ENCODE results near the gene LY6G5B.
A peak's percentile ranks its signal among the peaks of the same experiment; 100 is the strongest.
"Not testable (repeated sequence)": the region's sequence is repeated elsewhere in the genome, so short reads cannot be mapped to it uniquely, and the experiment has no call there.

The LY6G5B gene

GRCh38 chr6:31701666-31702404, 32.1 kb downstream of the LY6G5B start:
- H3K4me2 ChIP-seq: peak overlapping the region; percentile 91
- H3K4me3 ChIP-seq: peak overlapping the region; percentile 83
- no peak for TF ChIP-seq Cebpa-rat (IDR thresholded peaks at IDR 0.05)
- H3K4me1 ChIP-seq: peaks cover 36% of the 10 kb centered on the region
- peak overlapping the region; percentile 92 for H3K9ac ChIP-seq
- H3K9me3 ChIP-seq: no peaks in the 10 kb centered on the region
- peak overlapping the region; percentile 91 for H3K27ac ChIP-seq
- peaks cover 12% of the 10 kb centered on the region for H4K20me1 ChIP-seq
- peaks cover 40% of the 10 kb centered on the region for H3K36me3 ChIP-seq
- H3K27me3 ChIP-seq: no peaks in the 10 kb centered on the region

- no peaks in the 10 kb centered on the region for H3K9me3 ChIP-seq
- no peak for TF ChIP-seq Cebpa-rat (IDR thresholded peaks at IDR 0.05)
- H3K27ac ChIP-seq: peak overlapping the region; percentile 91
- no peaks in the 10 kb centered on the region for H3K27me3 ChIP-seq
- H3K4me1 ChIP-seq: peaks cover 42% of the 10 kb centered on the region
- peak overlapping the region; percentile 83 for H3K4me3 ChIP-seq
- peak overlapping the region; percentile 92 for H3K9ac ChIP-seq
- peaks cover 10% of the 10 kb centered on the region for H4K20me1 ChIP-seq
- H3K4me2 ChIP-seq: peak overlapping the region; percentile 91
- H3K36me3 ChIP-seq: peaks cover 35% of the 10 kb centered on the region
Measured at GRCh38 chr6:31702405-31702818, 32.6 kb downstream of the LY6G5B start.

- Histone ChIP-seq H3K9me3 (no peaks in the 10 kb centered on the region), H4K20me1 (peaks cover 10% of the 10 kb centered on the region), H3K36me3 (peaks cover 30% of the 10 kb centered on the region), H3K4me2 (peak within 1 kb of the TSS; percentile 91), H3K4me1 (peaks cover 45% of the 10 kb centered on the region), H3K4me3 (peak within 1 kb of the TSS; percentile 83), H3K9ac (peak within 1 kb of the TSS; percentile 92), H3K27me3 (no peaks in the 10 kb centered on the region), H3K27ac (peak within 1 kb of the TSS; percentile 91)
- TF ChIP-seq Cebpa-rat (IDR thresholded peaks at IDR 0.05): peak; percentile 100
Measured at GRCh38 chr6:31702819-31703716, 33.3 kb downstream of the LY6G5B start, which contains the start of gene ABHD16A. ABHD16A (minus strand) TSS chr6:31703324; CDS start chr6:31703281, 43 bp downstream.

GRCh38 chr6:31705931-31706330, 36.2 kb downstream of the LY6G5B start:
- Histone ChIP-seq H3K36me3 (peaks cover 7% of the 10 kb centered on the region), H3K4me2 (no peak overlapping the region), H4K20me1 (peaks cover 10% of the 10 kb centered on the region), H3K9me3 (no peaks in the 10 kb centered on the region), H3K27me3 (no peaks in the 10 kb centered on the region), H3K27ac (no peak overlapping the region), H3K4me3 (no peak overlapping the region), H3K4me1 (peaks cover 62% of the 10 kb centered on the region), H3K9ac (no peak overlapping the region)
- no peak for TF ChIP-seq Cebpa-rat (IDR thresholded peaks at IDR 0.05)

- H3K36me3 ChIP-seq: 0 out of 2 replicates have a peak, but pooled peaks cover under 1% of the 10 kb centered on the region
- H4K20me1 ChIP-seq: peaks cover 5% of the 10 kb centered on the region
- H3K27ac ChIP-seq: no peak within 1 kb of the TSS
- H3K4me1 ChIP-seq: peaks cover 62% of the 10 kb centered on the region
- no peak within 1 kb of the TSS for H3K4me3 ChIP-seq
- H3K9ac ChIP-seq: no peak within 1 kb of the TSS
- H3K9me3 ChIP-seq: no peaks in the 10 kb centered on the region
- no peaks in the 10 kb centered on the region for H3K27me3 ChIP-seq
- TF ChIP-seq Cebpa-rat (IDR thresholded peaks at IDR 0.05): no peak
- H3K4me2 ChIP-seq: peak within 1 kb of the TSS; percentile 33
Measured at GRCh38 chr6:31706599-31706998, 36.8 kb downstream of the LY6G5B start, which contains the start of gene LY6G6F. LY6G6F (plus strand) TSS chr6:31706866; CDS start chr6:31706907, 41 bp downstream.

GRCh38 chr6:31707701-31708100, 37.9 kb downstream of the LY6G5B start:
- no peak overlapping the region for H3K9ac ChIP-seq
- peaks cover 66% of the 10 kb centered on the region for H3K4me1 ChIP-seq
- H3K27ac ChIP-seq: no peak overlapping the region

GRCh38 chr6:31708224-31708623, 38.4 kb downstream of the LY6G5B start:
- Histone ChIP-seq H3K4me1 (peaks cover 70% of the 10 kb centered on the region), H3K4me2 (peak overlapping the region; percentile 33), H4K20me1 (no peaks in the 10 kb centered on the region), H3K27ac (no peak overlapping the region; the same call in 1 of the 2 replicates), H3K4me3 (no peak overlapping the region), H3K27me3 (no peaks in the 10 kb centered on the region), H3K36me3 (no peaks in the 10 kb centered on the region), H3K9me3 (no peaks in the 10 kb centered on the region), H3K9ac (no peak overlapping the region)
- no peak for TF ChIP-seq Cebpa-rat (IDR thresholded peaks at IDR 0.05)

More at GRCh38 chr6:31707701-31708100, 37.9 kb downstream of the LY6G5B start:
- Histone ChIP-seq H3K27me3 (no peaks in the 10 kb centered on the region), H3K4me3 (no peak overlapping the region), H4K20me1 (no peaks in the 10 kb centered on the region), H3K36me3 (no peaks in the 10 kb centered on the region), H3K9me3 (no peaks in the 10 kb centered on the region), H3K4me2 (peak overlapping the region; percentile 33)
- TF ChIP-seq Cebpa-rat (IDR thresholded peaks at IDR 0.05): no peak

GRCh38 chr6:31709157-31709556, 39.4 kb downstream of the LY6G5B start:
- H3K4me2 ChIP-seq, H4K20me1 ChIP-seq, H3K36me3 ChIP-seq, H3K9ac ChIP-seq, H3K4me3 ChIP-seq, H3K27ac ChIP-seq, H3K9me3 ChIP-seq, H3K27me3 ChIP-seq: not testable (repeated sequence)
- H3K4me1 ChIP-seq: peaks cover 71% of the 10 kb centered on the region

- no peak overlapping the region for H3K27ac ChIP-seq
- H3K4me3 ChIP-seq: no peak overlapping the region
- no peaks in the 10 kb centered on the region for H3K9me3 ChIP-seq
- no peaks in the 10 kb centered on the region for H3K27me3 ChIP-seq
- no peak for TF ChIP-seq Cebpa-rat (IDR thresholded peaks at IDR 0.05)
- peaks cover 85% of the 10 kb centered on the region for H3K4me1 ChIP-seq
- no peaks in the 10 kb centered on the region for H4K20me1 ChIP-seq
- peak overlapping the region; percentile 52 for H3K4me2 ChIP-seq
- no peaks in the 10 kb centered on the region for H3K36me3 ChIP-seq
- H3K9ac ChIP-seq: no peak overlapping the region
Measured at GRCh38 chr6:31710523-31711219, 40.9 kb downstream of the LY6G5B start.

Measured in BLaER1 (cell line).